A549 (cell line): ENCODE results near the gene IRF9.

Source experiments
- CEBPB ChIP-seq, 2 experiments: fragments of >200 bp in 1 of 2; sonication (Bioruptor Twin) in 1 of 2; formaldehyde crosslinking in 1 of 2; IDR thresholded peaks; 2 replicates each; pipeline ENCODE4 v1.6.1; 2012 to 2016
- CTCF ChIP-seq: fragments of >200 bp; sonication (Bioruptor Twin); formaldehyde crosslinking; IDR thresholded peaks from 3 replicates; pipeline ENCODE4 v1.5.1; 2016
- E2F6 ChIP-seq: IDR thresholded peaks from 2 replicates; pipeline ENCODE4 v1.6.1; 2012; ENCODE audit warnings: low read depth, borderline replicate concordance
- ESRRA ChIP-seq: fragments of 150-350 bp; IDR thresholded peaks from 2 replicates; pipeline ENCODE4 v1.6.1; 2014; ENCODE audit warnings: mild to moderate bottlenecking, low read length, borderline replicate concordance
- KDM1A ChIP-seq: fragments of 200-600 bp; sonication (generic); IDR thresholded peaks from 2 replicates; pipeline ENCODE4 v1.6.1; 2016; ENCODE audit warnings: low read depth, mild to moderate bottlenecking
- MAX ChIP-seq: IDR thresholded peaks from 2 replicates; pipeline ENCODE4 v1.6.1; 2012
- POLR2A ChIP-seq: IDR thresholded peaks from 2 replicates; pipeline ENCODE4 v1.6.1; 2012; ENCODE audit warnings: mild to moderate bottlenecking, low read length
- POLR2AphosphoS2 ChIP-seq: conservative IDR thresholded peaks from 2 replicates; pipeline ENCODE4 v1.6.1; 2012; ENCODE audit warnings: low read length, improper control_type of control experiment, inconsistent platforms
- RAD21 ChIP-seq, 2 experiments: fragments of >200 bp in 1 of 2; sonication (Bioruptor Twin) in 1 of 2; formaldehyde crosslinking in 1 of 2; IDR thresholded peaks in 1 of 2; conservative IDR thresholded peaks in 1 of 2; 2 replicates in 1 of 2; 3 replicates in 1 of 2; pipeline ENCODE4 v1.6.1; 2012 to 2018; ENCODE audit warnings: inconsistent platforms in 1 of 2
- RCOR1 ChIP-seq: fragments of 150-350 bp; IDR thresholded peaks from 2 replicates; pipeline ENCODE4 v1.6.1; 2014; ENCODE audit warnings: antibody characterized with exemption, low read length, low read depth
- SMC3 ChIP-seq: fragments of >200 bp; sonication (Bioruptor Twin); formaldehyde crosslinking; IDR thresholded peaks from 3 replicates; pipeline ENCODE4 v1.6.1; 2018; ENCODE audit warnings: inconsistent platforms
- USF2 ChIP-seq: fragments of 450-650 bp; IDR thresholded peaks from 2 replicates; pipeline ENCODE4 v1.6.1; 2014; ENCODE audit warnings: antibody characterized with exemption
- ZFP36 ChIP-seq: fragments of 450-650 bp; IDR thresholded peaks from 2 replicates; pipeline ENCODE4 v1.6.1; 2014; ENCODE audit warnings: borderline replicate concordance; ENCODE audit not compliant: partially characterized antibody

- TF ChIP-seq CTCF (no peak), RCOR1 (no peak), RAD21 (conservative IDR thresholded peaks at IDR 0.05 in 1 of 2, IDR thresholded peaks at IDR 0.05 in 1 of 2) (no peak), SMC3 (no peak), POLR2A (no peak), MAX (no peak), CEBPB (IDR thresholded peaks at IDR 0.05) (no peak), ZFP36 (no peak), POLR2AphosphoS2 (no peak), ESRRA (no peak), USF2 (no peak), E2F6 (no peak), KDM1A (no peak)
These were observed 591 bp upstream of the IRF9 start for GRCh38 chr14:24160499-24160849.
